GM12878 (cell line): ENCODE data around the gene GOLGA8H. TPM values are rescaled to one million over a fixed set of nuclear protein-coding genes. Genes with fewer than 3 reads are reported as not detected.
A peak's percentile ranks its signal among the peaks of the same experiment; 100 is the strongest.
"Not testable (repeated sequence)": the region's sequence is repeated elsewhere in the genome, so short reads cannot be mapped to it uniquely, and the experiment has no call there.

Source experiments
- ATAC-seq: fragments of 200-7000 bp; cut with Tn5 transposase; 3 replicates; pipeline ENCODE4 v1.9.1; 2020; ENCODE audit warnings: mild to moderate bottlenecking, moderate library complexity
- BruUV-seq: library from RNA; stranded (reverse); fragments of 400-500 nt; replicated peaks from 2 replicates; lab custom pipeline; 2021; lab: Mats Ljungman, UMichigan
- CTCF ChIA-PET: fragments of 300-600 bp; sonication (Branson Sonifier 250); formaldehyde crosslinking; extraction: SDS; loops from one replicate; lab custom pipeline; 2021; ENCODE audit warnings: inconsistent platforms; lab: Yijun Ruan, JAX
- POLR2A ChIA-PET: fragments of 350-600 bp; formaldehyde crosslinking; extraction: SDS; loops from one replicate; lab custom pipeline; 2021; ENCODE audit warnings: inconsistent platforms; lab: Charles Lee
- RAD21 ChIA-PET: fragments of 300-600 bp; sonication (Branson Sonifier 250); formaldehyde crosslinking; loops from one replicate; lab custom pipeline; 2023; ENCODE audit warnings: antibody characterized with exemption; ENCODE audit not compliant: unreplicated experiment; lab: Charles Lee
- SMC1A ChIA-PET: fragments of 300-600 bp; sonication (Branson Sonifier 250); formaldehyde crosslinking; loops from one replicate; lab custom pipeline; 2023; ENCODE audit not compliant: unreplicated experiment, uncharacterized antibody; lab: Charles Lee
- DNase-seq: peaks from one replicate; pipeline ENCODE4 v3.0.0-alpha.2; 2011; ENCODE audit warnings: low read depth, low spot score
- FAIRE-seq: peaks from 3 replicates; lab custom pipeline; 2011; peaks lifted over from hg19 to GRCh38; lab: Jason Lieb, UNC
- H2AFZ ChIP-seq: 2 replicates; pipeline ENCODE4 v1.6.0; 2011; ENCODE audit warnings: low read depth, low read length, control low read depth; ENCODE audit not compliant: control insufficient read depth
- H3K27ac ChIP-seq: 2 replicates; pipeline ENCODE4 v1.5.1; 2011; ENCODE audit warnings: control low read depth; ENCODE audit not compliant: control insufficient read depth, insufficient read depth
- H3K27me3 ChIP-seq, 2 experiments: replicated peaks in 1 of 2; 2 replicates each; pipeline versions ENCODE4 v1.6.0 to v1.6.1; 2011; ENCODE audit warnings: low read length in 1 of 2; ENCODE audit not compliant: control insufficient read depth in 2 of 2, insufficient read depth in 2 of 2
- H3K36me3 ChIP-seq, 2 experiments: 2 replicates each; pipeline ENCODE4 v1.5.1; 2011; ENCODE audit warnings: low read length in 1 of 2; ENCODE audit not compliant: control insufficient read depth in 2 of 2, insufficient read depth in 2 of 2
- H3K4me1 ChIP-seq: 2 replicates; pipeline ENCODE4 v1.6.1; 2011; ENCODE audit warnings: mild to moderate bottlenecking, low read length, moderate library complexity, mixed read lengths; ENCODE audit not compliant: control insufficient read depth, insufficient read depth
- H3K4me2 ChIP-seq: 2 replicates; pipeline ENCODE4 v1.6.0; 2011; ENCODE audit warnings: control low read depth; ENCODE audit not compliant: control insufficient read depth, insufficient read depth
- H3K4me3 ChIP-seq: fragments of 200-600 bp; sonication (generic); 2 replicates; pipeline ENCODE4 v1.5.1; 2016
- H3K79me2 ChIP-seq: 2 replicates; pipeline ENCODE4 v1.6.0; 2011; ENCODE audit warnings: low read length; ENCODE audit not compliant: control insufficient read depth, insufficient read depth
- H3K9ac ChIP-seq: 2 replicates; pipeline ENCODE4 v1.8.0; 2011; ENCODE audit warnings: low read length, control low read depth, mixed read lengths; ENCODE audit not compliant: control insufficient read depth, insufficient read depth
- H3K9me3 ChIP-seq: replicated peaks from 3 replicates; pipeline ENCODE4 v1.5.1; 2011; ENCODE audit warnings: mild to moderate bottlenecking, low read length; ENCODE audit not compliant: control insufficient read depth, insufficient read depth
- H4K20me1 ChIP-seq: 2 replicates; pipeline ENCODE4 v1.6.0; 2011; ENCODE audit not compliant: control insufficient read depth, insufficient read depth
- RAD21 ChIP-seq: IDR thresholded peaks from 2 replicates; pipeline ENCODE4 v1.6.1; 2011; ENCODE audit warnings: mild to moderate bottlenecking, low read depth, low read length, moderate library complexity; ENCODE audit not compliant: insufficient read depth
- SMC3 ChIP-seq: IDR thresholded peaks from 2 replicates; pipeline ENCODE4 v1.6.1; 2011; ENCODE audit warnings: low read length, improper control_type of control experiment, borderline replicate concordance
- WGBS: methylation state at CpG from one replicate; pipeline ENCODE4 v1.1.6; 2016; ENCODE audit warnings: low lambda C conversion rate; ENCODE audit not compliant: insufficient replicate concordance, insufficient coverage; ENCODE audit errors: missing lambda C conversion rate; 5-methylcytosine and 5-hydroxymethylcytosine counted together
- in situ Hi-C: fragments of 300-500 bp; cut with MboI; formaldehyde crosslinking; loops from 9 replicates; pipeline ENCODE4 v1.14.3; 2018; ENCODE audit warnings: mixed read lengths
- intact Hi-C: fragments of 100-400 bp; cut with micrococcal nuclease; formaldehyde crosslinking; loops from one replicate; pipeline ENCODE4 v1.14.2; 2022; ENCODE audit not compliant: unreplicated experiment
- polyA plus RNA-seq, 11 experiments: library from polyadenylated mRNA; depleted of rRNA in 4 of 11; unstranded in 6 of 11; stranded (reverse) in 5 of 11; fragments of >200 nt; fragmentation: Nextera tagmentation in 4 of 11; fragmentation: Illumina TruSeq in 1 of 11; extraction: Ambion mirVana in 4 of 11; extraction: Trizol in 1 of 11; gene quantifications; 1 replicate in 1 of 11; 2 replicates in 10 of 11; pipeline versions ENCODE4 v1.2.1 to v1.2.3, GENCODE V29; 2011 to 2016; ENCODE audit warnings: inconsistent platforms in 2 of 11, missing spikeins in 2 of 11, low read depth in 1 of 11
- small RNA-seq: library from RNA; depleted of rRNA; stranded (forward); fragments of <200 nt; gene quantifications from one replicate; pipeline ENCODE3, GENCODE V24; 2014
- total RNA-seq, 4 experiments: library from RNA; depleted of rRNA in 3 of 4; stranded (reverse); fragments of >200 nt in 3 of 4; fragmentation: Illumina TruSeq in 1 of 4; extraction: Trizol in 1 of 4; gene quantifications; 2 replicates each; pipeline versions ENCODE4 v1.2.1 to v1.2.3, GENCODE V29; 2013 to 2021
- TF ChIP-seq, protein P1 (sequence below), 3 experiments: IDR thresholded peaks in 2 of 3; conservative IDR thresholded peaks in 1 of 3; 2 replicates each; pipeline ENCODE4 v1.5.1; 2011; ENCODE audit warnings: low read depth in 3 of 3, low read length in 3 of 3, mild to moderate bottlenecking in 3 of 3, control low read depth in 2 of 3, moderate library complexity in 2 of 3, inconsistent platforms in 1 of 3, mixed read lengths in 1 of 3; ENCODE audit not compliant: control insufficient read depth in 2 of 3, insufficient read depth in 1 of 3; ENCODE audit errors: extremely low read depth in 1 of 3

GOLGA8H gene
- total and polyA plus RNA-seq, 10 of the 15 experiments (the other 5 are each of a cell fraction or from before 2014, with no cell fraction given), result 0.18 to 0.56 (median 0.39) TPM; not detected in 4

DNA sequence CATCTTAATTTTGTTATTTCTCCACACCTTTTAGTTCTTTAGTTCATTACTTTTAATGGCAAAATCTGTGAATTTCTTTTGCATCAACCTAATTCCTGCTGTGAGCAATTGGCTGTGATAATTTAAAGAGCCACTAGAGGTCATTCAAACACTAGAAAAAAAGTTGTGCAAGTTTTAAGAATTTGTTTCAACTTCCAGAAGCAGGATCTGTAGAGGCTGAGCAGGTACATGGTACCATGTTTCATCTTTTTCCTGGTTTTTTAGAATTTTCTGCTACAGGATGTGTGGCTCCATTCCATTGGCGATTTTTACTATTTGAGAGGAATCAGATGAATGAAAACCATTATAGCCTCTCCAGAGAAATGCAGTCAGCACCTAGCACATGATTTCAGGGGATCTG is 57.3 kb downstream of the GOLGA8H start:
- ATAC-seq, H3K27ac ChIP-seq, H4K20me1 ChIP-seq, H3K9ac ChIP-seq, H3K27me3 ChIP-seq, H3K9me3 ChIP-seq, intact Hi-C loops, H3K4me1 ChIP-seq, H3K4me3 ChIP-seq, FAIRE-seq, H3K79me2 ChIP-seq, H2AFZ ChIP-seq, SMC1A ChIA-PET, POLR2A ChIA-PET, BruUV-seq, H3K4me2 ChIP-seq, DNase-seq: not testable (repeated sequence)
- TF ChIP-seq, protein P1, sequence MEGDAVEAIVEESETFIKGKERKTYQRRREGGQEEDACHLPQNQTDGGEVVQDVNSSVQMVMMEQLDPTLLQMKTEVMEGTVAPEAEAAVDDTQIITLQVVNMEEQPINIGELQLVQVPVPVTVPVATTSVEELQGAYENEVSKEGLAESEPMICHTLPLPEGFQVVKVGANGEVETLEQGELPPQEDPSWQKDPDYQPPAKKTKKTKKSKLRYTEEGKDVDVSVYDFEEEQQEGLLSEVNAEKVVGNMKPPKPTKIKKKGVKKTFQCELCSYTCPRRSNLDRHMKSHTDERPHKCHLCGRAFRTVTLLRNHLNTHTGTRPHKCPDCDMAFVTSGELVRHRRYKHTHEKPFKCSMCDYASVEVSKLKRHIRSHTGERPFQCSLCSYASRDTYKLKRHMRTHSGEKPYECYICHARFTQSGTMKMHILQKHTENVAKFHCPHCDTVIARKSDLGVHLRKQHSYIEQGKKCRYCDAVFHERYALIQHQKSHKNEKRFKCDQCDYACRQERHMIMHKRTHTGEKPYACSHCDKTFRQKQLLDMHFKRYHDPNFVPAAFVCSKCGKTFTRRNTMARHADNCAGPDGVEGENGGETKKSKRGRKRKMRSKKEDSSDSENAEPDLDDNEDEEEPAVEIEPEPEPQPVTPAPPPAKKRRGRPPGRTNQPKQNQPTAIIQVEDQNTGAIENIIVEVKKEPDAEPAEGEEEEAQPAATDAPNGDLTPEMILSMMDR (IDR thresholded peaks at IDR 0.05 in 2 of 3, conservative IDR thresholded peaks at IDR 0.05 in 1 of 3; ENCODE audit: control insufficient read depth in 2 of 3, extremely low read depth in 1 of 3, insufficient read depth in 1 of 3, low read depth in 3 of 3, low read length in 3 of 3), result peak; percentile 32 to 41 (median 35); a peak in 5 of 6 replicates
- TF ChIP-seq RAD21, result peak; percentile 56
- TF ChIP-seq SMC3, result peak; percentile 35; the same call in 1 of the 2 replicates
- ChIA-PET CTCF (interaction anchor here (1.6 kb wide), 1 partner anchor 10 kb away, joined by 5 read pairs; no protein-coding TSS in a partner anchor), RAD21 (interaction anchor here (1.0 kb wide), 1 partner anchor 198 kb away, joined by 3 read pairs; no protein-coding TSS in a partner anchor)
- in situ Hi-C loops, result loop anchor here (5.0 kb wide), 1 partner anchor 86 kb away; no protein-coding TSS in a partner anchor
- 100% methylated on average over 1 of the region's 1 CpG for WGBS
- peaks cover 3 to 15% of the 10 kb centered on the region in 2 experiments for H3K36me3 ChIP-seq

Small RNA genes within 50 kb of the gene (small RNA-seq; reads per million reads assigned to genes)
- gene RF00096 (not detected), gene RN7SL628P (not detected), gene RN7SL796P (not detected)

Other genes with a start within 250 kb of the GOLGA8H start
- gene CHRFAM7A, start 210.5 kb upstream of the GOLGA8H start, total RNA-seq (2014; rRNA removed), result 0.34 TPM in 1 of 2 replicates, not detected in the other
- gene CHRFAM7A, start 210.5 kb upstream of the GOLGA8H start, total RNA-seq (2014; rRNA removed; fragmentation: Illumina TruSeq; extraction: Trizol), result 0.58 TPM in 1 of 2 replicates, not detected in the other
- gene CHRFAM7A, start 210.5 kb upstream of the GOLGA8H start, total RNA-seq (2021), result not detected in 2 replicates
- gene CHRFAM7A, start 210.5 kb upstream of the GOLGA8H start, polyA plus RNA-seq (2011; rRNA removed), result 0.75 and 1.7 TPM in 2 replicates
- gene CHRFAM7A, start 210.5 kb upstream of the GOLGA8H start, polyA plus RNA-seq (2014; fragmentation: Illumina TruSeq; extraction: Trizol), result 0.25 TPM in 1 of 2 replicates, not detected in the other
- gene CHRFAM7A, start 210.5 kb upstream of the GOLGA8H start, polyA plus RNA-seq (2014; fragmentation: Nextera tagmentation; extraction: Ambion mirVana), result not detected
- gene CHRFAM7A, start 210.5 kb upstream of the GOLGA8H start, polyA plus RNA-seq (2014; rRNA removed), result 0.37 and 1.1 TPM in 2 replicates
- not detected for gene CHRFAM7A, start 210.5 kb upstream of the GOLGA8H start, polyA plus RNA-seq (2016; fragmentation: Nextera tagmentation; extraction: Ambion mirVana)
- gene GOLGA8R, start 189.8 kb upstream of the GOLGA8H start, total RNA-seq (2014; rRNA removed), result not detected in 2 replicates
- gene GOLGA8R, start 189.8 kb upstream of the GOLGA8H start, total RNA-seq (2014; rRNA removed; fragmentation: Illumina TruSeq; extraction: Trizol), result 0.09 TPM in 1 of 2 replicates, not detected in the other
- gene GOLGA8R, start 189.8 kb upstream of the GOLGA8H start, total RNA-seq (2021), result 0.13 TPM in 1 of 2 replicates, not detected in the other
- 0.03 and 0.04 TPM in 2 replicates for gene GOLGA8R, start 189.8 kb upstream of the GOLGA8H start, polyA plus RNA-seq (2011; rRNA removed)
- 0.03 TPM in 1 of 2 replicates, not detected in the other for gene GOLGA8R, start 189.8 kb upstream of the GOLGA8H start, polyA plus RNA-seq (2014; fragmentation: Illumina TruSeq; extraction: Trizol)
- not detected for gene GOLGA8R, start 189.8 kb upstream of the GOLGA8H start, polyA plus RNA-seq (2014; fragmentation: Nextera tagmentation; extraction: Ambion mirVana)
- not detected in 2 replicates for gene GOLGA8R, start 189.8 kb upstream of the GOLGA8H start, polyA plus RNA-seq (2014; rRNA removed)
- under 1 TPM in 1 of 2 experiments, not detected in 1; 0.05 TPM for gene GOLGA8R, start 189.8 kb upstream of the GOLGA8H start, polyA plus RNA-seq (2016; fragmentation: Nextera tagmentation; extraction: Ambion mirVana)
- gene GOLGA8Q, start 52.0 kb upstream of the GOLGA8H start, total RNA-seq (2014; rRNA removed), result not detected in 2 replicates
- gene GOLGA8Q, start 52.0 kb upstream of the GOLGA8H start, total RNA-seq (2014; rRNA removed; fragmentation: Illumina TruSeq; extraction: Trizol), result 0.09 TPM in 1 of 2 replicates, not detected in the other
- gene GOLGA8Q, start 52.0 kb upstream of the GOLGA8H start, total RNA-seq (2021), result not detected in 2 replicates
- gene GOLGA8Q, start 52.0 kb upstream of the GOLGA8H start, polyA plus RNA-seq (2011; rRNA removed), result 0.04 TPM in 1 of 2 replicates, not detected in the other
- 0.07 TPM in 1 of 2 replicates, not detected in the other for gene GOLGA8Q, start 52.0 kb upstream of the GOLGA8H start, polyA plus RNA-seq (2014; fragmentation: Illumina TruSeq; extraction: Trizol)
- gene GOLGA8Q, start 52.0 kb upstream of the GOLGA8H start, polyA plus RNA-seq (2014; fragmentation: Nextera tagmentation; extraction: Ambion mirVana), result not detected
- gene GOLGA8Q, start 52.0 kb upstream of the GOLGA8H start, polyA plus RNA-seq (2014; rRNA removed), result 0.35 TPM in 1 of 2 replicates, not detected in the other
- gene GOLGA8Q, start 52.0 kb upstream of the GOLGA8H start, polyA plus RNA-seq (2016; fragmentation: Nextera tagmentation; extraction: Ambion mirVana), result not detected